IPS-20b (cell line): ENCODE results near the gene TAAR8.
"Not testable (repeated sequence)": the region's sequence is repeated elsewhere in the genome, so short reads cannot be mapped to it uniquely, and the experiment has no call there.

Source experiments
- H3K27ac ChIP-seq: one replicate; pipeline ENCODE4 v1.5.1; 2013; ENCODE audit warnings: low read length
- H3K27me3 ChIP-seq: 2 replicates; pipeline ENCODE4 v1.6.1; 2013; ENCODE audit warnings: mild to moderate bottlenecking, low read length, inconsistent platforms; ENCODE audit not compliant: insufficient read depth
- H3K36me3 ChIP-seq: 2 replicates; pipeline ENCODE4 v1.6.1; 2013; ENCODE audit warnings: low read depth, mild to moderate bottlenecking, inconsistent platforms, low read length, moderate library complexity; ENCODE audit not compliant: insufficient read depth
- H3K4me1 ChIP-seq: 2 replicates; pipeline ENCODE4 v1.6.1; 2013; ENCODE audit warnings: mild to moderate bottlenecking, control low read depth, inconsistent platforms, low read length, moderate library complexity; ENCODE audit not compliant: insufficient read depth
- H3K4me3 ChIP-seq: 2 replicates; pipeline ENCODE4 v1.5.1; 2013; ENCODE audit warnings: mild to moderate bottlenecking, low read length, inconsistent platforms
- H3K9ac ChIP-seq: 2 replicates; pipeline ENCODE4 v1.6.1; 2013; ENCODE audit warnings: low read depth, mild to moderate bottlenecking, inconsistent platforms, low read length, moderate library complexity
- H3K9me3 ChIP-seq: 2 replicates; pipeline ENCODE4 v1.6.1; 2013; ENCODE audit warnings: mild to moderate bottlenecking, low read depth, low read length, inconsistent platforms; ENCODE audit not compliant: insufficient read depth

Gene TAAR8

GRCh38 chr6:132548746-132549463 is 3.6 kb upstream of the TAAR8 start:
- Histone ChIP-seq H3K27me3 (no peaks in the 10 kb centered on the region), H3K9ac (no peak overlapping the region), H3K36me3 (no peaks in the 10 kb centered on the region), H3K9me3 (no peaks in the 10 kb centered on the region), H3K27ac (no peak overlapping the region), H3K4me3 (no peak overlapping the region), H3K4me1 (peaks cover 10% of the 10 kb centered on the region; the same call in 1 of the 2 replicates)

- Histone ChIP-seq H3K9ac (no peak overlapping the region), H3K9me3 (no peaks in the 10 kb centered on the region), H3K27me3 (no peaks in the 10 kb centered on the region), H3K36me3 (no peaks in the 10 kb centered on the region), H3K4me3 (no peak overlapping the region), H3K27ac (no peak overlapping the region), H3K4me1 (peaks cover 10% of the 10 kb centered on the region; the same call in 1 of the 2 replicates)
Measured at GRCh38 chr6:132551214-132551613, 1.3 kb upstream of the TAAR8 start.

GRCh38 chr6:132560087-132560486 is 7.6 kb downstream of the TAAR8 start:
- H3K27ac ChIP-seq, H3K27me3 ChIP-seq, H3K9ac ChIP-seq, H3K36me3 ChIP-seq, H3K4me1 ChIP-seq, H3K9me3 ChIP-seq, H3K4me3 ChIP-seq: not testable (repeated sequence)

GRCh38 chr6:132566404-132566803 is 13.9 kb downstream of the TAAR8 start:
- H3K27ac ChIP-seq, result no peak overlapping the region
- H3K9me3 ChIP-seq, result no peaks in the 10 kb centered on the region
- no peaks in the 10 kb centered on the region for H3K36me3 ChIP-seq

GRCh38 chr6:132567566-132567965 is 15.1 kb downstream of the TAAR8 start:
- H3K4me1 ChIP-seq, result peaks cover 42% of the 10 kb centered on the region; the same call in 1 of the 2 replicates
- no peaks in the 10 kb centered on the region for H3K36me3 ChIP-seq
- no peaks in the 10 kb centered on the region for H3K9me3 ChIP-seq
- H3K4me3 ChIP-seq, result no peak overlapping the region
- H3K27ac ChIP-seq, result no peak overlapping the region
- no peaks in the 10 kb centered on the region for H3K27me3 ChIP-seq
- H3K9ac ChIP-seq, result no peak overlapping the region

More at GRCh38 chr6:132566404-132566803, 13.9 kb downstream of the TAAR8 start:
- no peaks in the 10 kb centered on the region for H3K27me3 ChIP-seq
- no peak overlapping the region for H3K4me3 ChIP-seq
- no peak overlapping the region for H3K9ac ChIP-seq
- peaks cover 35% of the 10 kb centered on the region; the same call in 1 of the 2 replicates for H3K4me1 ChIP-seq

- no peak overlapping the region for H3K9ac ChIP-seq
- no peaks in the 10 kb centered on the region for H3K9me3 ChIP-seq
- no peaks in the 10 kb centered on the region for H3K27me3 ChIP-seq
- H3K36me3 ChIP-seq, result no peaks in the 10 kb centered on the region
- H3K4me1 ChIP-seq, result peaks cover 42% of the 10 kb centered on the region; the same call in 1 of the 2 replicates
- no peak overlapping the region for H3K27ac ChIP-seq
- no peak overlapping the region for H3K4me3 ChIP-seq
Measured at GRCh38 chr6:132568611-132569010, 16.1 kb downstream of the TAAR8 start.

GRCh38 chr6:132569170-132569569 is 16.7 kb downstream of the TAAR8 start:
- Histone ChIP-seq H3K9ac (no peak overlapping the region), H3K36me3 (no peaks in the 10 kb centered on the region), H3K4me3 (no peak overlapping the region), H3K9me3 (no peaks in the 10 kb centered on the region), H3K4me1 (peaks cover 42% of the 10 kb centered on the region; the same call in 1 of the 2 replicates), H3K27me3 (no peaks in the 10 kb centered on the region), H3K27ac (no peak overlapping the region)

GRCh38 chr6:132570221-132570777 is 17.8 kb downstream of the TAAR8 start, which contains the start of gene TAAR6:
TAAR6 (plus strand) TSS chr6:132570322; CDS start chr6:132570322, 0 bp downstream.
- Histone ChIP-seq H3K27me3 (no peaks in the 10 kb centered on the region), H3K4me1 (peaks cover 42% of the 10 kb centered on the region; the same call in 1 of the 2 replicates), H3K9me3 (no peaks in the 10 kb centered on the region)

GRCh38 chr6:132571774-132572173 is 19.3 kb downstream of the TAAR8 start:
- peaks cover 42% of the 10 kb centered on the region; the same call in 1 of the 2 replicates for H3K4me1 ChIP-seq
- no peak overlapping the region for H3K27ac ChIP-seq
- H3K9ac ChIP-seq, result no peak overlapping the region
- H3K36me3 ChIP-seq, result no peaks in the 10 kb centered on the region
- no peak overlapping the region for H3K4me3 ChIP-seq
- no peaks in the 10 kb centered on the region for H3K9me3 ChIP-seq
- no peaks in the 10 kb centered on the region for H3K27me3 ChIP-seq

More at GRCh38 chr6:132570221-132570777, 17.8 kb downstream of the TAAR8 start, which contains the start of gene TAAR6:
- Histone ChIP-seq H3K4me3 (no peak within 1 kb of the TSS), H3K27ac (no peak within 1 kb of the TSS), H3K36me3 (no peaks in the 10 kb centered on the region), H3K9ac (no peak within 1 kb of the TSS)

- Histone ChIP-seq H3K27me3 (no peaks in the 10 kb centered on the region), H3K4me1 (no peaks in the 10 kb centered on the region; the same call in 1 of the 2 replicates), H3K9ac (no peak overlapping the region), H3K9me3 (no peaks in the 10 kb centered on the region), H3K4me3 (no peak overlapping the region), H3K36me3 (no peaks in the 10 kb centered on the region), H3K27ac (no peak overlapping the region)
Measured at GRCh38 chr6:132584698-132585097, 32.2 kb downstream of the TAAR8 start.

- no peak overlapping the region for H3K27ac ChIP-seq
- no peaks in the 10 kb centered on the region for H3K27me3 ChIP-seq
- no peaks in the 10 kb centered on the region for H3K9me3 ChIP-seq
- H3K4me3 ChIP-seq, result no peak overlapping the region
- no peaks in the 10 kb centered on the region for H3K36me3 ChIP-seq
- no peak overlapping the region for H3K9ac ChIP-seq
- H3K4me1 ChIP-seq, result no peaks in the 10 kb centered on the region; the same call in 1 of the 2 replicates
Measured at GRCh38 chr6:132587424-132587823, 35.0 kb downstream of the TAAR8 start.

- Histone ChIP-seq H3K4me3 (no peak within 1 kb of the TSS), H3K27ac (no peak within 1 kb of the TSS), H3K4me1 (no peaks in the 10 kb centered on the region), H3K27me3 (no peaks in the 10 kb centered on the region), H3K9ac (no peak within 1 kb of the TSS), H3K36me3 (no peaks in the 10 kb centered on the region), H3K9me3 (no peaks in the 10 kb centered on the region)
Measured at GRCh38 chr6:132589454-132589853, 37.0 kb downstream of the TAAR8 start, which contains the start of gene TAAR5. TAAR5 (minus strand) TSS chr6:132589741; CDS start chr6:132589686, 55 bp downstream.
